ENCODE results near the gene CD59.

The CD59 gene

DNA sequence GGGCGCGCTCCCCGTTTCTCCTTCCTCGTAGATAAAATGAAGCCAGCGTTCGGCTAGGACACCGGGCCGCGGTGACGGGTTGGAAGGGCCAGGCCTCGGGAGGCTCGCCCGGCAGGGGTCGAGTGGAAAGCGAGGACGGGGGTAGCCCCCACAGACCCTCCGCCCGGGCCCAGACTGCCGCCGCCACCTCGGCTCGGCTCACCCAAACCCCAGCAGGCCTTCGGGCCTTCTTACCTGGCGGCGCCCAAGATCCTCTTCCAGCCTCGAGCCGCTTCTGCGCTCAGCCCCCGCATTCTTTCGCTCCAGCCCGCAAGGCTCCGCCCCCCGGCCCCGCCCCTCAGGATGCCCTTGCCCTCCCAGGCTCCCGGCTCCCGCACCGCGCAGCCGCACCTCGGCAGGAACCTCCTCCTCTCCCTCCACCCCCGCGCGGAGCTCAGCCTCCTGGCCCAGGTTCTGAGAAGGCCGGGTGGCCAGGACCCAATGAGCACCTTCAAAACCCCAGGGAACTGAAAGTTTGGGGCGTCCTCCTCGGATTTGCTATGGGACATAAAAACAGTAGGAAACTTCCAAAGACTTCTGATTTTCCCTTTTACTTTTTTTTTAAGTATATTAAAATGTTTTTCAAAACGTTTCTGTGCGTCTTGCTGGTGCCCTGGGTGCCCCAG is at the start of gene CD59:
Gene CD59 (minus strand): TSS at position 276 of the 665 bp plus-strand sequence. CDS start 13,978 bp downstream, outside the sequence.
- peak; percentile 94 for DNase-seq

DNA sequence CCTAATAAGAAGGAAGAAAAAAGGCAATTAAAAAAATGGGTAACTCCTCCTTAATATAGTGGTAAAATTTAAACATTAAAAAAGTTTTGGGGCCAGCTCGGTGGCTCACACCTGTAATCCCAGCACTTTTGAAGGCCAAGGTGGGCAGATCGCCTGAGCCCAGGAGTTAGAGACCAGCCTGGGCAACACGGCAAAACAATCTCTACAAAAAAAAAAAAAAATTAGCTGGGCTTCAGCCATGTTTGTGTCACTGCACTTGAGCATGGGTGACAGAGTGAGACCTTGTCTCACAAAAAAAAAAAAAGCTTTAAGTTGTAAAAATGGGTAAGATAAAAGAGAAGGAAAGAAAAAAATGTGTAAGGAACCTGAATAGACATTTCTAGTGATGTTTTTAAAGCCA is 49.4 kb upstream of the CD59 start:
- DNase-seq: no peak

GRCh38 chr11:33779849-33780528 is 43.8 kb upstream of the CD59 start:
- no peak for DNase-seq

GRCh38 chr11:33778675-33779074 is 42.5 kb upstream of the CD59 start:
- DNase-seq: no peak

DNA sequence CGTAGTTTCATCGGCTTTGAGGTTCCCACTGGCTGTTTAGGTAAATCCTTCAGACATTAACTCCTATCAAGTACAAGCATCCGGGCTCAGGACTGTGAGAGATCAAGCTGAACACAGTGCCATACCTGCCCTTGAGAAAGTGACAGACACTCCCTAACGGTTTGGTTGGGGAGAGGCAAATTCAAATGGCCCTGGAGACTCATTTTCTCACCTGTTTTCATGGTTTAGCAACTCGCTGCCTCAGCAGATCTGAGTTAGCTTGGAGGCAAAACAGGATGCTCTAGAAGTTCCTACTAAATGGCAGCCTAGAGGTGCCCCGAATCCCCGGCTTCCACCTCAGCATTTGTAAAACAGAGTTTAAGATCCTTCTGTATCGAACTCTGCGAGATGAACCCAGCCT is 41.7 kb upstream of the CD59 start:
- DNase-seq: no peak

- no peak for DNase-seq
Measured at GRCh38 chr11:33775832-33776470, 39.7 kb upstream of the CD59 start.

GRCh38 chr11:33775467-33775807 is 39.2 kb upstream of the CD59 start:
- DNase-seq: no peak

DNA sequence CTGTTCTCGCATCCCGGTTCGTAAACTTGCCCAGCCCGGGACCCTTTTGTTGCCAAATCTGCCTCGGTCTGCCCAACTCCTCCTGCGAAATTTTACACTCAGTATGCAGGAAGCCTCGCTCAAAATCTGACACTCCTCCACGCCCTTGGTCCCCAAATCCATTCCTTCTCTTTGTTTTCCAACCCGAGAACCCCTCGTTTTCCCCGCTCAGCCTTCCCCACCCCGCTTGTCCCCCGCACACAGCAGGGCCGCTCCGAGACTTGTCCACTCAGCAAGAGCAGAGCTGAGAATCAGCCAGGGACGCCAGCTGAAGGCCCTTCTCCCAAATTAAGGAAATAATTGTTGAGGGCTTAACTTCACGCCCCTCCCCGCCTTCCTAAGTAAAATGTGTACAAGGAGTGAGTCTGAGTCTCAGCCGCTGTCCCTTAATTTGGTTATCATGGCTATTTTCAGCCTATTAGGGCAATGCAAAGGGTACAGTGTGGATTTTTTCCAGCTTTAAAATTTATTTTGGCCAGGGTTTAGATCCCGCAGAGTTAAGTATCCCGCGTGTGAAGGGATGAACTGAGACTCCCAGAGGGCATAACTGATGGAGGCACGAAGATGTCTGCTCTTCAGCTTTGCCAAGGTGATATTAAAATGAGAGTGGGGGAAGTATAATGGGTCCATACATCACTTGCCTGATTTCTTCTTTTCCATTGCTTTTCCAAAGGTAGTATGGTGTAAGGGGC is 38.7 kb upstream of the CD59 start:
- peak; percentile 3 for DNase-seq

GRCh38 chr11:33773987-33774735 is 37.9 kb upstream of the CD59 start, which contains the start of gene FBXO3:
Gene FBXO3 (minus strand): TSS chr11:33774520. CDS start chr11:33774497, 23 bp downstream.
- DNase-seq: peak; percentile 81

GRCh38 chr11:33773404-33773986 is 37.3 kb upstream of the CD59 start:
- peak; percentile 16 for DNase-seq

DNA sequence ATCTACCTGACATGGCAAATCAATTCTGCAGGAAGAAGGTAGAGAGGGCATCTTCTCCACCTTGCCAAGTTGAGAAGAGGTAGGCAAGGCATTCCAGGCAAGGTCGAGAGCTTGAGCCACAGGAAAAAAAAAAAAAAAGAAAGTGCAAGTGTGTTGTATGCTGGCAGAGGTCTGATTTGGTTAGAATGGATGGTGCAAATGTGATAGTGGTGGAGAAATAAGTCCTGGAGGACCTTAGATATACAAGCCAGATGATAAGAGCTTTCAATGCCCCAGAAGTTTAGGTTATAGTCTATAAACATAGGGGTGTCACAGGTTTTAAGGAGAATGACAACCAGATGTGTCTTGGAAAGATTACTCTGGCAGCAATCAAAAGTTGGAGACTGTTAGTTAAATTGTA is 36.6 kb upstream of the CD59 start:
- no peak for DNase-seq

GRCh38 chr11:33772300-33772699 is 36.1 kb upstream of the CD59 start:
- DNase-seq: no peak

DNA sequence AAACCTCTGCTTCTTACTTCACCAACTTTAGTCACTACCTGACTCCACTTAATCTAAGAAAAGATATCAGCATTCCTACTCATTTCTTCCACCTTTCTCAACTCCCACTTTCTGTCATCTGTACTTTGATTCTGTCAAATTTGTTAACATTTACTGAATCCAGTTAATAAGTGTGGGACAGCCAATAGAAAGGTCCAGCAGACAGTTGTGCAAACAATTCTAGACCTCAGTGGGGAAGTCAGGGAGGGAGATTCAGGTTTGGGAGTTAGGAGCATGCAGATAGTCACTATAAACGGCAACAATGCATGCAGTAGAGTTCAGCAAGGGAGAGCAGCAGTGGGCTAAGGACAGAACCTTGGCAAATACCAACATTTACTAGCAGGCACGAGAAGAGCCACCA is 34.0 kb upstream of the CD59 start:
- DNase-seq: no peak

DNA sequence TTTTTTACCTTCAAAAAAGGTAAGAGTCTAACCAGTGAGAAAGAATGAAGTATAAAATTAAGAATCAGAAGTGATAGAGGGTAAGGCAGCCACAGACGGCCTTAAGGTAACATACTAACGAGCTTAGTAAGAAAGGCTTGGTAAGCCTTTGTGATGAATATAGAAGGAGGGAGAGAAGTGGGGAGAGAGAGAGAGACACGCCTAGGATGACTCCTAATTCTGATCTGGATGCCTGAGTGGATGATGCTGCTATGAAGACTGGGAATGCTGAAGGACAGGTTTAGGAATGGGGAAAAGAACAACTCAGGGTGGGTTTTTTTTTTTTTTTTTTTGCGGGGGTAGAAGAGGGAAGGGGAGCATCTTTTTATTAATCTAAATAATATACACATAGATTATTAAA is 33.3 kb upstream of the CD59 start:
- no peak for DNase-seq

GRCh38 chr11:33767624-33768023 is 31.4 kb upstream of the CD59 start:
- DNase-seq: no peak

DNA sequence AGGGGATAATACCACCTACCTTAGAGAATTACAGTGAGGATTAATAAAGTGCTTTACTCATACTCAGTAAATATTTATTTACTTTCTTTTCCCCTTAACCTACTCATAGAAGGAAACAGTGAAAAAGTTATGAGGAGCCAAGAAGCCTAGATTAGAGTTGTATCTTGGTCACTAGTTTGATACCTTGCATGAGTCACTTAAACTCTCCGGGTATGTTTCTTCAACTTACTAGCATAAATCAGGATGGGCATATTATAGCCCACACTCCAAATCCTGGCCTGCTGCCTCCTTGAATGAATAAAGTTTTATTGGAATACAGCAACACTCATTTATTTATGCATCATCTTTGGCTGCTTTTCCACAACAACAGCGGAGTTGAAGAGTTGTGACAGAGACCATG is 29.9 kb upstream of the CD59 start:
- no peak for DNase-seq

GRCh38 chr11:33761471-33761870 is 25.2 kb upstream of the CD59 start:
- DNase-seq: no peak

- DNase-seq: no peak
Measured at GRCh38 chr11:33753304-33753967, 17.2 kb upstream of the CD59 start.

DNA sequence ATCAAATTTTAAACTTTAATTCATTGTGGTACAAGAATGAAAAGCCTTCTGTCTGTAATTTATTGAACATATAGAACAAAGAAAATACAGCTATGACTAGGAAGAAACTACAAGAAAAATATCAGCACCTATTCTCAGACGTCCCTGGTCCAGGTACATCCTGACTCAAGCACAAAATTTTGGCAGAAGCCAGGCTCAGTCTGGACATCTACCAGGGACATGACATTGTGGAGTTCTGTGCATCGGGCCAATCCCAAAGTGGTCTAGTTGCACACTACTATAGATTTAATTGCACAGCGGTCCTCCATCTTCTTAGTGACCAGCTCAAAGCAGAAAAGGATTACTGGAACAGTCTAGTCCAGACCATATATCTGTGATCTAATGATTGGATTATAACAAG is 15.7 kb upstream of the CD59 start:
- no peak for DNase-seq

GRCh38 chr11:33747979-33748378 is 11.8 kb upstream of the CD59 start:
- DNase-seq: no peak

DNA sequence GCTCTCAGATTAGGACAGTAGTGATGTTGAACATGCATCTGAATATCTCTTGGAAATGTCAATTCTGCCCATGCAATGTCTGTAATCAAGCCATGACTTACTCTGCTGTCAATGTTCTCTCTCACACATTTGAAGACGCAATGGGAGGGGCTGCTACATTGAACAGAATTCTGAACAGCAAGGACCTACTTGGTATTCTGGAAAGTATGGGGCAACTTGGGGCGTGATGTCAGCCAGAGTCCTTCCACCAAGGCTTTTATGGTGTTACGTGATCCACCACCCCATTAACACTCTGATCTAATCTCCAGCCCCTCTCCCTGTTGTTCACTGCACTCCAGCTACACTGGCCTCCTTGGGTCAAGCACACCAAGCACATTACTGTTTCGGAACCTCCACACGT is 7.1 kb upstream of the CD59 start:
- DNase-seq: no peak

Data from stimulated activated CD4-positive, alpha-beta T cell treated with anti-CD3 and anti-CD28 coated beads, Interleukin-4, amount 100 ng/mL, for 1 hour (primary cell).